LoVo (cell line): ENCODE data around the gene BCL11B.
"Not testable (repeated sequence)": the region's sequence is repeated elsewhere in the genome, so short reads cannot be mapped to it uniquely, and the experiment has no call there.

Source experiments
- DNase-seq: peaks from one replicate; pipeline ENCODE4 v3.0.0-alpha.2; 2016; ENCODE audit warnings: low spot score

BCL11B gene

GRCh38 chr14:99239661-99240092 lies 32.3 kb downstream of the BCL11B start:
- DNase-seq, result peak; percentile 53

- DNase-seq, result no peak
These were observed 33.8 kb downstream of the BCL11B start for GRCh38 chr14:99238216-99238615.

GRCh38 chr14:99237288-99237687 lies 34.7 kb downstream of the BCL11B start:
- no peak for DNase-seq

GRCh38 chr14:99236386-99237138 lies 35.4 kb downstream of the BCL11B start:
- no peak for DNase-seq

GRCh38 chr14:99235582-99236320 lies 36.2 kb downstream of the BCL11B start:
- no peak for DNase-seq

- DNase-seq, result no peak
These were observed 36.9 kb downstream of the BCL11B start for GRCh38 chr14:99234961-99235571.

- DNase-seq, result no peak
These were observed 37.6 kb downstream of the BCL11B start for GRCh38 chr14:99234355-99234754.

- no peak for DNase-seq
These were observed 38.6 kb downstream of the BCL11B start for GRCh38 chr14:99233222-99234035.

GRCh38 chr14:99232714-99233214 lies 39.2 kb downstream of the BCL11B start:
- no peak for DNase-seq

GRCh38 chr14:99231850-99232713 lies 39.9 kb downstream of the BCL11B start:
- DNase-seq, result no peak

GRCh38 chr14:99231161-99231849 lies 40.7 kb downstream of the BCL11B start:
- DNase-seq, result no peak

- no peak for DNase-seq
These were observed 41.5 kb downstream of the BCL11B start for GRCh38 chr14:99230208-99231151.

- no peak for DNase-seq
These were observed 42.3 kb downstream of the BCL11B start for GRCh38 chr14:99229654-99230207.

- not testable (repeated sequence) for DNase-seq
These were observed 43.2 kb downstream of the BCL11B start for GRCh38 chr14:99228760-99229159.

- no peak for DNase-seq
These were observed 45.3 kb downstream of the BCL11B start for GRCh38 chr14:99226687-99227086.

GRCh38 chr14:99225436-99226203 lies 46.4 kb downstream of the BCL11B start:
- DNase-seq, result no peak

- DNase-seq, result no peak
These were observed 47.0 kb downstream of the BCL11B start for GRCh38 chr14:99224948-99225347.
